ENCODE data around the gene ACAP3.

Gene ACAP3

GRCh38 chr1:1340185-1340584 lies 32.5 kb upstream of the ACAP3 start:
- Histone ChIP-seq H3K4me3 (replicated peaks; ENCODE audit: insufficient read depth, low read length) (no peak overlapping the region), H3K27ac (replicated peaks) (no peak overlapping the region), H3K27me3 (ENCODE audit: insufficient read depth, poor library complexity, severe bottlenecking) (no peaks in the 10 kb centered on the region)
- TF ChIP-seq REST (IDR thresholded peaks at IDR 0.05; ENCODE audit: insufficient replicate concordance, low read depth) (no peak), CTCF (IDR thresholded peaks at IDR 0.05; ENCODE audit: insufficient read depth, low read length) (no peak), GABPA (IDR thresholded peaks at IDR 0.05; ENCODE audit: low read depth) (no peak)
- DNase-seq (ENCODE audit: low read depth in 1 of 2, low spot score in 1 of 2): no peak

GRCh38 chr1:1338278-1338677 lies 30.5 kb upstream of the ACAP3 start:
- DNase-seq (ENCODE audit: low read depth in 1 of 2, low spot score in 1 of 2): no peak
- Histone ChIP-seq H3K27ac (replicated peaks) (no peak overlapping the region), H3K27me3 (ENCODE audit: insufficient read depth, poor library complexity, severe bottlenecking) (no peaks in the 10 kb centered on the region), H3K4me3 (replicated peaks; ENCODE audit: insufficient read depth, low read length) (no peak overlapping the region)
- TF ChIP-seq GABPA (IDR thresholded peaks at IDR 0.05; ENCODE audit: low read depth) (no peak), CTCF (IDR thresholded peaks at IDR 0.05; ENCODE audit: insufficient read depth, low read length) (no peak), SPI1 (IDR thresholded peaks at IDR 0.05; ENCODE audit: borderline replicate concordance, low read depth) (no peak), REST (IDR thresholded peaks at IDR 0.05; ENCODE audit: insufficient replicate concordance, low read depth) (no peak), POLR2AphosphoS5 (IDR thresholded peaks at IDR 0.05; ENCODE audit: low read depth) (no peak)

- TF ChIP-seq POLR2AphosphoS5 (IDR thresholded peaks at IDR 0.05; ENCODE audit: low read depth) (no peak), GABPA (IDR thresholded peaks at IDR 0.05; ENCODE audit: low read depth) (no peak), CTCF (IDR thresholded peaks at IDR 0.05; ENCODE audit: insufficient read depth, low read length) (no peak), REST (IDR thresholded peaks at IDR 0.05; ENCODE audit: insufficient replicate concordance, low read depth) (no peak), SPI1 (IDR thresholded peaks at IDR 0.05; ENCODE audit: borderline replicate concordance, low read depth) (no peak)
- DNase-seq (ENCODE audit: low read depth in 1 of 2, low spot score in 1 of 2): no peak
- H3K27me3 ChIP-seq (ENCODE audit: insufficient read depth, poor library complexity, severe bottlenecking): no peaks in the 10 kb centered on the region
- H3K4me3 ChIP-seq (replicated peaks; ENCODE audit: insufficient read depth, low read length): no peak overlapping the region
- no peak overlapping the region for H3K27ac ChIP-seq (replicated peaks)
These were observed 30.0 kb upstream of the ACAP3 start for GRCh38 chr1:1337793-1338147.

All from HL-60 (cell line).